Spinal cord (tissue), 10 donors: ENCODE data around the gene TAS2R39. TPM values are rescaled to one million over a fixed set of nuclear protein-coding genes. Genes with fewer than 3 reads are reported as not detected.
"Not testable (repeated sequence)": the region's sequence is repeated elsewhere in the genome, so short reads cannot be mapped to it uniquely, and the experiment has no call there.

Source experiments
- DNase-seq, 6 donors: peaks; one replicate each; pipeline versions ENCODE4 v3.0.0 to v3.0.0-alpha.2; 2013 to 2015; ENCODE audit warnings: low spot score in 6 of 6, low read depth in 4 of 6
- H3K27ac ChIP-seq: one replicate; pipeline ENCODE4 v1.5.1; 2013; ENCODE audit warnings: low read depth, low read length, control low read depth
- H3K27me3 ChIP-seq: one replicate; pipeline ENCODE4 v1.6.1; 2013; ENCODE audit warnings: low read length; ENCODE audit not compliant: control insufficient read depth, insufficient read depth
- H3K36me3 ChIP-seq: one replicate; pipeline ENCODE4 v1.6.1; 2013; ENCODE audit warnings: low read length; ENCODE audit not compliant: control insufficient read depth, insufficient read depth
- H3K4me1 ChIP-seq: one replicate; pipeline ENCODE4 v1.6.1; 2013; ENCODE audit warnings: low read length; ENCODE audit not compliant: control insufficient read depth, insufficient read depth
- H3K4me3 ChIP-seq: one replicate; pipeline ENCODE4 v1.5.1; 2013; ENCODE audit warnings: low read depth, low read length, control low read depth
- H3K9me3 ChIP-seq: one replicate; pipeline ENCODE4 v1.6.1; 2013; ENCODE audit warnings: low read length; ENCODE audit not compliant: control insufficient read depth, insufficient read depth
- WGBS: methylation state at CpG from one replicate; pipeline ENCODE4 v1.1.5; 2013; ENCODE audit warnings: missing lambda C conversion rate; ENCODE audit not compliant: insufficient coverage; 5-methylcytosine and 5-hydroxymethylcytosine counted together
- long read RNA-seq, 4 donors: transcript quantifications; one replicate each; lab custom pipeline, GENCODE V29; 2026
- polyA plus RNA-seq, 2 donors: library from polyadenylated mRNA; unstranded; fragments of 120-200 nt; gene quantifications; one replicate each; pipeline ENCODE4 v1.2.1, GENCODE V29; 2013; ENCODE audit not compliant: insufficient read length in 2 of 2
- total RNA-seq, 2 donors: library from RNA; depleted of rRNA in 1 of 2; stranded (reverse); fragments of 120-200 nt in 1 of 2; fragments of >200 nt in 1 of 2; gene quantifications; one replicate each; pipeline versions ENCODE4 v1.2.3 to v1.2.4, GENCODE V29; 2013 to 2014
- donor health status: healthy.

Gene TAS2R39
- total RNA-seq (not detected), polyA plus RNA-seq (not detected)
- long read RNA-seq, donor 1, result 0 reads
- long read RNA-seq, donor 2, result 0 reads
- long read RNA-seq, donor 3, result 0 reads
- long read RNA-seq, donor 4, result 0 reads

GRCh38 chr7:143183024-143183423, at the start of gene TAS2R39:
Gene TAS2R39 (plus strand): TSS chr7:143183419. CDS start chr7:143183419, 0 bp downstream.
- no CpG with 5 or more reads among the region's 3 CpGs for WGBS
- Histone ChIP-seq H3K36me3 (no peaks in the 10 kb centered on the region), H3K4me1 (no peaks in the 10 kb centered on the region), H3K27ac (no peak within 1 kb of the TSS), H3K9me3 (no peaks in the 10 kb centered on the region), H3K27me3 (no peaks in the 10 kb centered on the region), H3K4me3 (no peak within 1 kb of the TSS)
- no peak for DNase-seq

GRCh38 chr7:143147070-143147469, 36.1 kb upstream of the TAS2R39 start:
- H3K36me3 ChIP-seq, result no peaks in the 10 kb centered on the region
- no peak overlapping the region for H3K4me3 ChIP-seq
- H3K4me1 ChIP-seq, result no peaks in the 10 kb centered on the region
- no peak for DNase-seq
- no peaks in the 10 kb centered on the region for H3K27me3 ChIP-seq
- H3K27ac ChIP-seq, result no peak overlapping the region
- H3K9me3 ChIP-seq, result peaks cover 1% of the 10 kb centered on the region

GRCh38 chr7:143148050-143148449, 35.2 kb upstream of the TAS2R39 start:
- no peaks in the 10 kb centered on the region for H3K27me3 ChIP-seq
- 63% methylated on average over 4 of the region's 4 CpGs for WGBS
- DNase-seq, result no peak

GRCh38 chr7:143148651-143149050, 34.6 kb upstream of the TAS2R39 start:
- DNase-seq, result no peak
- Histone ChIP-seq H3K4me1 (no peaks in the 10 kb centered on the region), H3K27ac (no peak overlapping the region), H3K36me3 (no peaks in the 10 kb centered on the region), H3K9me3 (peaks cover 1% of the 10 kb centered on the region), H3K27me3 (no peaks in the 10 kb centered on the region), H3K4me3 (no peak overlapping the region)

More at GRCh38 chr7:143148050-143148449, 35.2 kb upstream of the TAS2R39 start:
- Histone ChIP-seq H3K27ac (no peak overlapping the region), H3K9me3 (peaks cover 1% of the 10 kb centered on the region), H3K4me1 (no peaks in the 10 kb centered on the region), H3K4me3 (no peak overlapping the region), H3K36me3 (no peaks in the 10 kb centered on the region)

- WGBS, result 80% methylated on average over 1 of the region's 6 CpGs
- not testable (repeated sequence) for H3K4me1 ChIP-seq, H3K36me3 ChIP-seq, H3K27me3 ChIP-seq, H3K9me3 ChIP-seq, DNase-seq, H3K27ac ChIP-seq, H3K4me3 ChIP-seq
These were observed 32.5 kb upstream of the TAS2R39 start for GRCh38 chr7:143150696-143151095.

GRCh38 chr7:143158617-143159016, 24.6 kb upstream of the TAS2R39 start:
- WGBS, result 80% methylated on average over 1 of the region's 3 CpGs
- not testable (repeated sequence) for DNase-seq, H3K9me3 ChIP-seq, H3K4me1 ChIP-seq, H3K4me3 ChIP-seq, H3K36me3 ChIP-seq, H3K27ac ChIP-seq, H3K27me3 ChIP-seq

GRCh38 chr7:143171697-143172096, 11.5 kb upstream of the TAS2R39 start:
- Histone ChIP-seq H3K36me3 (no peaks in the 10 kb centered on the region), H3K9me3 (no peaks in the 10 kb centered on the region), H3K27me3 (no peaks in the 10 kb centered on the region), H3K4me1 (no peaks in the 10 kb centered on the region), H3K27ac (no peak overlapping the region), H3K4me3 (no peak overlapping the region)
- no peak for DNase-seq

GRCh38 chr7:143172354-143172753, 10.9 kb upstream of the TAS2R39 start:
- WGBS, result no CpG with 5 or more reads among the region's 4 CpGs

GRCh38 chr7:143176128-143176527, 7.1 kb upstream of the TAS2R39 start:
- Histone ChIP-seq H3K27ac (no peak overlapping the region), H3K27me3 (no peaks in the 10 kb centered on the region), H3K9me3 (no peaks in the 10 kb centered on the region), H3K4me3 (no peak overlapping the region), H3K36me3 (no peaks in the 10 kb centered on the region), H3K4me1 (no peaks in the 10 kb centered on the region)
- 100% methylated on average over 2 of the region's 5 CpGs for WGBS
- DNase-seq, result no peak

More at GRCh38 chr7:143172354-143172753, 10.9 kb upstream of the TAS2R39 start:
- Histone ChIP-seq H3K36me3 (no peaks in the 10 kb centered on the region), H3K27me3 (no peaks in the 10 kb centered on the region), H3K4me3 (no peak overlapping the region), H3K9me3 (no peaks in the 10 kb centered on the region), H3K4me1 (no peaks in the 10 kb centered on the region), H3K27ac (no peak overlapping the region)
- peak in 1 of 6 donors; percentile 4 for DNase-seq

- DNase-seq, result no peak
- H3K4me3 ChIP-seq, result no peak overlapping the region
- no peaks in the 10 kb centered on the region for H3K9me3 ChIP-seq
- H3K27me3 ChIP-seq, result no peaks in the 10 kb centered on the region
- no CpG with 5 or more reads among the region's 2 CpGs for WGBS
- no peaks in the 10 kb centered on the region for H3K36me3 ChIP-seq
- no peaks in the 10 kb centered on the region for H3K4me1 ChIP-seq
- no peak overlapping the region for H3K27ac ChIP-seq
These were observed 5.7 kb upstream of the TAS2R39 start for GRCh38 chr7:143177374-143178119.
